Stimulated activated CD4-positive, alpha-beta T cell treated with anti-CD3 and anti-CD28 coated beads, TNF-alpha, amount 100 ng/mL, for 4 hours (primary cell): ENCODE data around the gene NT5C1B.
"Not testable (repeated sequence)": the region's sequence is repeated elsewhere in the genome, so short reads cannot be mapped to it uniquely, and the experiment has no call there.

Experiments used
- DNase-seq, 3 experiments: peaks; one replicate each; pipeline ENCODE4 v3.0.0-alpha.2; 2020; ENCODE audit warnings: low read depth in 3 of 3

The NT5C1B gene

DNA sequence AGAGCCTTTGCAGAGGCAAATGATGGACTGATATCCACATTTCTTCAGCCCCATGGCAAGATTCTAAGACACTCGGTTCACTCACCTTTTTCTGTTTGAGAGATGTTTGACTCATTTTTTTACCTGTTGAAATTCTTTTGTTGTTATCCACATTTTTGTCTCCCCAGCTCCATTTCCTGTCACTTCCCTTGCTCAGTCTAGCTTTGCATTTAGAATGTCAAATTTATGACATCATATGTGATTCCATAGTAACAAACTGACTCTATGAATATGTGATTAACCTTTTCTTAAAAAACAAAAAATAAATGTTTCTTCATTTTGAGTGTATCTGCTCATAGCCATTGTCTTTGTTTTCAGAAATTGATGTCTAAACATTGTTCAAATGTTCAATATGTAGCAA is at the start of gene NT5C1B:
NT5C1B (minus strand) TSS at position 216 of the 400 bp plus-strand sequence; CDS start at position 115, 101 bp downstream.
- DNase-seq = no peak

DNA sequence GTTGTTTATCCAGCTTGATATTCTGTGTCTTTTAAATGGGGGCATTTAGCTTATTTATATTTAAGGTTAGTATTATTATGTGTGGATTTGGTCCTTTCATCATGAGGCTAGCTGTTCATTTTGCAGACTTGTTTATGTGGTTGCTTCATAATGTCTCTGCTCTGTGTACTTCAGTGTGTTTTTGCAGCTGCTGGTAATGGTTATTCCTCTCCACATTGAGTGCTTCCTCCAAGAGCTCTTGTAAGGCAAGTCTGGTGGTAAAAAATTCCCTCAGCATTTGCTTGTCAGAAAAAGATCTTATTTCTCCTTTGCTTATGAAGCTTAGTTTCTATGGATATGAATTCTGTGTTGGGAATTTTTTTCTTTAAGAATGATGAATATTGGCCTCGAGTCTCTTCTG is 47.8 kb upstream of the NT5C1B start:
- no peak for DNase-seq

DNA sequence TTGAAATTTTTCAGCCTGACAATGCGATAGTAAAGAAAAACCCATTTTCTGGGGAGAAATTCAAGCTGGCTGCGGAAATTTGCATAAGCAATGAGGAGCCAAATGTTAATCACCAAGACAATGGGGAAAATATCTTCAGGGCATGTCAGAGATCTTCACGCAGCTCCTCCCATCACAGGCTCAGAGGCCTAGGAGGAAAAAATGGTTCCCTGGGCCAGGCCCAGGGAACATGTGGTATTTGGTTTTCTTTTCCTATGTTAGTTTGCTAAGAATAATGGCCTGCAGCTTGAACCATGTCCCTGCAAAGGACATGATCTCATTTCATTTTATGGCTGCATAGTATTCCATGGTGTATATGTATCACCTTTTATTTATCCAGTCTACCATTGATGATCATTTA is 43.3 kb upstream of the NT5C1B start:
- DNase-seq = not testable (repeated sequence)

DNA sequence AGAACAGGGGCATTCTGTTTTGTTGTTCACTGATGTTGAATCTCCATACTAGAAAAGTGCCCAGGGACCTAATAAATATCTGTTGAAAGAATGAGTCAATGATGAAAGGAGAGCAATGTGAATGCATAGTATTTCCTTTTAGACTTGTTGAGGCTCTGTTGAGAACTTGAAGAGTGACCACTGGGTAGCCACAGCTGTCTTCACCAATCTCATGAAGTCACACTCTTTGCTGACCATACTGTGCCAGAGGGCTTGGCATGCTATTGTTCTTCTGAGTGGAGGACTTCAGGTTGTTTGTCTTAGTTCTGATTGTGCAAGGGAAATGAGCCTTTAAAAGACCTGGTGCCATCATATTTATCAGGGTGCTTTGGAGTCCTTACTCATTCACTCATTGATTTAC is 41.6 kb upstream of the NT5C1B start:
- DNase-seq = no peak

DNA sequence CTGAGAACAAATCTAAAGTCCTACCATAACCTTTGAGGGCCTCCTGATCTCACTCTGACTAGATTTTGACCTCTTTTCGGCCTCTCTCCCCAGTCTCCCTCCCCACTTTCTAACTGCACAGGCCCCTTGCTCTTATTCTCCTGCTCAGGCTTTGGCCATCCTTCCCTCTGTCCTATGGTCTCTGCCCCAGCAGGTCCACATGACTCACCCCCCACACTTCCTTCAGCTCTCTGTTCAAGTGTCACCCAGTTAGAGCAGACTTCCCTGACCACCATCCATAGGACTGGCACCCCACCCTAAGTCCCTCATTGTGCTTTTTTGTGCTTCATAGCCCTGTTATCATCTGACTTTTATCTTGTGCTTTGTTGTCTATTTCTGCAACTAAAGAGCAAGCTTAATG is 41.2 kb upstream of the NT5C1B start:
- no peak for DNase-seq

DNA sequence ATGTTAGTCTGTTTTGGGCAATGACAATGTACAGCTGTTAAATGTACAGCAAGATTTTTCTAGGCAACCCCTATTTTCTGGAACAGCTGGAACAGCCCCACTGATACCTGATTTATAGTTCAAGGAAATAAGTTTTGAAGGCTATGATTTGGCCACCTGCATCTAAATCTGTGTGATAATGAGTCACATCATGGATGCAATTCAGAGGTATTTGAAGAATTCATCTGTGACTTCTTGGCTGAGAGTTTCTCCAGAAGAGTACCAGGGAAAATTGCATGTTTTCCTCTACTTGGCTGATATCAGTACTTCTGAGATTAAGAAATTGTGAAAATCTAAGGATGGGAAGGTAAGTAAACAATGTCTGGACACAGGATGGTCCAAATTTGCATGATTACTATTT is 40.7 kb upstream of the NT5C1B start:
- DNase-seq = no peak

DNA sequence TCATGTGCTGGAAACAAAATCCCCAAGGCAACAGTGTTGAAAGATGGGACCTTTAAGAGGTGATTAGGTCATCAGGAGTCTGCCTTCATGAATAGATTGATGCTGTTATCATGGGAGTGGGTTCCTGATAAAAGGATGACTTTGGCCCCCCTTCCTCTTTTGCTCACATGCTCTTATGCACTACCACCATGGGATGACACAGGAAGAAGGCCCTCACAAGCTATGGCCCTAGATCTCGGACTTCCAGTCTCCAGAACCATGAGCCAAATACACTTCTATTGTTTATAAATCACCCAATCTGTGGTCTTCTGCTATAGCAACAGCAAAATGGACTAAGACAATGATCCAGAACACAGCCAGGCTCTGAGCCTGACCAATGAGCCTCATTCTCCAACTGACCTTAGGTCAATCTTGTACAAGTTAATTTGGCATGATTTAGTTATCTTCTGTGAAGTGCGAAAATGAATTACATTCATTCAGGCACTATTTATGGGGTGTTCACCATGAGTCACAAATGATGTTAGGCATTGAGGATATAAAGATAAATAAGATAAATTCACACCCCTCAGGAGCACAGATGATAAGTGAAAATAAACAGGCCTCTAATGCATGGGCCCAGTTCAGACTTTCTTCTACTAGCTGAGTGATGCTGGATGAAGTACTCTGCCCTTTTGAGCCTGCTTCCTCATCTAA is 37.7 kb upstream of the NT5C1B start:
- no peak for DNase-seq

DNA sequence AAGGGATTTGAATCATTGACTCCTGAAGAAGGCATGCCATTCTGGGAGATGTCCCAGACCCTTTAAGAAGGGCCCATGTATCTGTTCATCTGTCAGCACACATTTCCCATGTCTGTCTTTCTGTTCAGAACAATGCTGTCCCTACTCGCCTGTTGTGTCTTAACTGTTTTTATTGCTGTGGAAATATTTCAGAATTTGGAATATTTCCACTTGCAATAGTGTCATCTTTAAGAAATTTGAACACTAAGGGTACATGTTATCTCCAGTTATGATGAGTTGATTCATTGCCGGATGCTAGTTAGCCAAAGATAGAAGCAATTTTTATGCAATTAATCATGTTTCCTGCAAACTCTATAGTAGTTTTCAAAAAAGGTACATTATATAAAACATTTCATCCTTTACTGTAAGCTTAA is 36.9 kb upstream of the NT5C1B start:
- DNase-seq = no peak

DNA sequence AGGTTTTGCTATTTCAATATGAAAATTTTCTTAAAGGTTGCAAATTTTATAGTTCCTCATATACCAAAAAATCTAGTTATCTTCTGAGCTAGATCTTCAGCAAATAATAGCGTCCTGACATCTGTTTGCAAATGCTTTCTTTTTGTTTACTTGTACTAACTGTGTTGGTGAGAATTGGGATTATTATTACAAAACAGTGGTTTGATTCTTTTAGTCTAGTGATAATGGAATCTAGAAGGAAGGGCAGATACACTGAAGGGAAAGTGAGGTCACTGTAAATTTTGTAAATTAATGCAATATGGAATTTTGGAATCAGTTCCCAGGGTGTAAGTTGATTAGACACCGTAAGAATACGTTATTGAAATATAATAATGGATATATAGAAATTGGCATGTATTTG is 36.2 kb upstream of the NT5C1B start:
- DNase-seq = no peak

DNA sequence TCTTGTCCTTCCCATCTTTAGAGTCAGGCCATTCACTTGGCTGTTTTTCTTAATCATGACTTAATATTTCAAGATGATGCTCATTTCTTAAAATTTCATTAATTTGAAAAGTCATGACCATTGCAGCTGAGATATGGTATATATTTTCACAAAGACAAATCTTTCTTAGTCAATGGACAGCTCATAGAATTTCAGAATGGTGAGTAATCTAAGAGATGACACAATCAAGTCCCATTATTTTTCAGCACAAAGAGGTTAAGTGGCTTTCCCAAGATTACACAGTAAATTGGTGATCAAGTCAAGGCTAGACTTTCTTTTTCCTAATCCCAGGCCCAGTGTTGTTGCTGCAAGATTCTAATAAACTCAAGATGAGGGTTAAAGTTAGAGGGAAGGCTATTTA is 34.4 kb upstream of the NT5C1B start:
- no peak for DNase-seq

DNA sequence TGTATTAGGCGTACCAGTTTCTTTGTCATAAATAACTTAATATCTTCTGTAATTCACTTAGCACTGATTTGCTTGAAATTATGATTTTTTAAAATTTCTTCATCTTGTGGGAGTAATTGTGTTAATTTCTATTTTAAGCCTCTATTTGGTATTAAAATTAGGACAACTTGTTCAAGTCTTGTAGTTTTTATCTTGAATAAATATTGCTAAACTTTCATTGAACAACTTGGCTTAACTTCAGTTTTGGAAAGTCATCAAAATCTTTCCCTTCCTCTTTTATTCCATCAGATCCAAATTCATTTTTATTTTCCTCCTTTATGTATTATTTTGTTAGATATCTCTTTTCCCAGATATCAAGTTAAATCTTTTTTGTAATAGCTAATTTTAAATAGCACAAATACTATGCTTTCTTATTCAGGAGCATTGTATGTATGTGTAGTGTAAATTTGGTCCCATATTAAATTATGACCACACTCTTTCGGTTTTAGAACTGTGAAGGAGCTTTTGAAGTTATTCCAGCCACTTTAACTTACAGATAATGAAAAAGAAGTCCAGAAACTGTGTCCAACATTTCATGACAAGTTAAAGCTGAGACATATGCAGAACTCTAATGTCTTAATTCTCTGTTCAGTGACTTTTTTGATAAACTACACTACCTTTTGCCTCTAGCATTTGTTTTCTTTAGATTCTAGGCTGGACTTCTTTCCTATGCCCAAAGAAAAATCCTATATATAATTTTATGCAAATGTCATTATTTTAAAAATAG is 31.7 kb upstream of the NT5C1B start:
- DNase-seq = no peak

DNA sequence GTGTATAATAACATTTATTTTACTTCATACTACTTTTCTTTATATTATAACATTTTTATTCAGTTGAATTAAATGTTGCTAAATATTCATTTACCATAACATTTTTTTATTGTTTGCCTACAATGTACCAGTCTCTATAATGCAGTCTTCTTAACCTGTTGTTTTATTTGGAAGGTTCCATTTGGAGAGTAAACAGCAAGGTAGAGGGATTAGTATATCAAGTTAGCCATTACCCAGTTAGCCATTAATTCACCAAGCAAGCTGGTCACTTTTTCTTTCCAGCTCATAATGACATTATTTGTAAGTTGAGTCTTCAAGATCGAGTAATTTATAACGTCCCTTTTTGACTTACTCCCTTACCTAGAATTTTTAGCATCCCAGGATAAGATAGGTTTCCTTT is 29.7 kb upstream of the NT5C1B start:
- no peak for DNase-seq

DNA sequence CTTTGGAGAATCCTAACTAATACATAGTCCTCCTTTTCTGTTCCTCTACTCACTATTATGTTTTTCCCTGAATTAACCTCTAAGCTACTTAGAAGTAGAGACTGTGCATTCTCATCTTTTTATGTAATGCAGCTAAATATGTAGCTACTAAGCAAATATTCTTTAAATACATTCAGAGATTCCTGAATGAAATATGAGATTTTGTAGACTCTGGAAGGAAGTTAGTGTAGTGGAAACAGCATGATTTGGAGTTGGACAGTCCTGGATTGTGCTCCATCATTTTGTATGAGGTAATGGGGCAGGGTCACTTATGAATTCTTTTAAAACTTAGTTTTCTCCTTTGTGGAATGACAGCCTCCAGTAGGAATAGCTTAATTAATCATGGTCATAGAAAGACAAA is 24.7 kb upstream of the NT5C1B start:
- no peak for DNase-seq

DNA sequence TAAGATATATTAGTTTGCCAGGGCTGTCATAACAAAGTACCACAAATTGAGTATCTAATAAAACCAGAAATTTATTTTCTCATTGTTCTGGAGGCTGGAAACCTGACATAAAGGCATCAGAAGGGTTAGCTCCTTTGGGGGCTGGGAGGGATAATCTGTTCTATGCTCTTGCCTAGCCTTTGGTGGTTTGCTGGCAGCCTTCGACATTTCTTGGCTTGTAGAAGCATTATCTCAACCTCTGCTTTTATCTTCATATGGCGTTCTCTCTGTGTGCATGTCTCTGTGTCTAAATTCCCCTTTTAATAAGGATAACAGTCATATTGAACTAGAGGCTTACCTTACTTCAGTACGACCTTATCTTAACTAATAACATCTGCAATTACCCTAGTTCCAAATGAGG is 22.8 kb upstream of the NT5C1B start:
- DNase-seq = no peak

DNA sequence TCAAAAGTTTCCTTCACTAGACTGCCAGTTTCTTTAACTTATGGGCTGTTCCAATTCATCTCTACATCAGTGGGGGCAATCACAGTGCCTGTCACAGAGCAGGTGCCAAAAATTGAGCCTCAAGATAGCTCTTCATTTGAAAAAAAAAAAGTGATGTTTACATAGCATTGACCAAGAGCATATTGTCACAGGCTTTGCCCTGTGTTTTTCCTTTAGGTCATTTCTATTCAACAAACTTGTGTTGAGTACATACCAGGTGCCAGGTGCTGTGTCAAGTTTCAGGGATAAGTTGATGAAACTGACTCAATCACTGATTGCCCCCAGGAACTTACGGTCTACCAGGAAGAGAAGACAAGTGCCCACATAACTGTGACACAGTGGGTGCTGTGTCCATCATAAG is 22.2 kb upstream of the NT5C1B start:
- no peak for DNase-seq

DNA sequence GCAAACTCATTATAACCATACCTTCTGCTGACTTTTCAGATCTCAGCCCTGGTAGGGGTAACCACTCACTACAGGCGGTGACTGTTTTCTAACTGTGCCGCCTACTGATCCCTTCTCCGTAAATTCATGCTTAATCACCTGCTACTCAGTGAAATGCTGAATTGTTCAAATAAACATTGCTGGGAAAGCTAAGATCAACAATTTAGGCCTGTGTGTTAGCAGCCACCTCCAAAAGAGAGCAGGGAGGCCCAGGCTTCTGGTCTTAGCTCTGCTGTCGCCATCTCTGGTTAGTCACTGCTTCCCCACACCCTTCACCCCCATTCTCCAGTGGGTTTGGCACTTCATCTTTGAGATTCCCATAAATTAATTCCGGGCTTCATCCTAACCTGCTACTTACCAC is 21.8 kb upstream of the NT5C1B start:
- DNase-seq = no peak

DNA sequence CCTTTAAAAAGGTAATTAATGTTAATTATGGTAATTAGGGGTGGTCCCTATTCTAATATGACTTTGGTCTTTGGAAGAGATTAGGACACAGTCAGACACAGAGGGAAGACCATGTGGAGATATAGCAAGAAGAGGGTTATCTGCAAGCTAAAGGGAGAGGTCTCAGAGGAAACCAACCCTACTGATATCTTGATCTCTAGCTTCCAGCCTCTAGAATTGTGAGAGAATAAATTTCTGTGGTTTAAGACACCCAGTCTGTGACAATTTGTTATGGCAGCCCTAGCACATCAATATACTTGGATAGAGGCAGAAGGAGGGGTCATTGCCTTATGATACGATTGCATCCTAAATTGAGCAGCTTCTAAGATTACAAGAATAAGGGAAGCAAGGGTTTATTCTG is 21.3 kb upstream of the NT5C1B start:
- no peak for DNase-seq

DNA sequence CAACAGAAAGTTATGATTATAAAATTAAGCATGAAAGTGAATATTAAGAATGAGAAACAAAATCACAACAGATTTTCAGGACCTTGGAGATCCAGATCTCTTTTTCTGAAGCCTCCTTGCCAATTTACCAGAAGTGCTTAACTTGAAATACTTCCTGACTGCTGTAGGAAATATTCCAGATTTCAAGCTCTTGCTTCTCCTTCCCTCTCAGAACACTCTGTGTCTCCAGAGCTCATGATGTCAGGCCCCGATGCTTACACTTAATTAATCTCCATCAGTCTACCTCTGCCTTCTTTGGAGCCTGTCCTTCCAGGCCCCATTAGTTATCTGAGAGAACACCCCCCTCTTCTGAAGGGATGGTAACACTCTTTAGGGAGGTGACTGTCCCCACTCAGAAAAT is 20.7 kb upstream of the NT5C1B start:
- no peak for DNase-seq

DNA sequence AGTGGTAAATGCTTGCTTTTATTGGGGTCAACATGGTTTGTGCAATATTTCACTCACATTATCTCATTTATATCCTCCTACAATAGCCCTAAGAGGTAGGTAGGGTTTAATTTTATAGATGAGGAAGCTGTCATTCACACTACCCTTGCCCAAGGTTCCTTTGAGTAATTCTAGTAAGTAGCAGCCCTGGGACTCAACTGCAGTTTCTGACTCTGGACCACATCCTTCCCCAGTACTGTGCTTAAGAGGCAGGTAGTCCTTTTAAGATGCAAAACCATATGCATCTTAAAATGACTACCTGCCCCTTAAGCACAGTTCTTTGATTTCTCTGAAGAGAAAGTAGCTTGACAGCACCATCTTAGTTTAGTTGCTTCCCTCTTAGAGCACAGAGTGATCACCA is 15.7 kb upstream of the NT5C1B start:
- no peak for DNase-seq

DNA sequence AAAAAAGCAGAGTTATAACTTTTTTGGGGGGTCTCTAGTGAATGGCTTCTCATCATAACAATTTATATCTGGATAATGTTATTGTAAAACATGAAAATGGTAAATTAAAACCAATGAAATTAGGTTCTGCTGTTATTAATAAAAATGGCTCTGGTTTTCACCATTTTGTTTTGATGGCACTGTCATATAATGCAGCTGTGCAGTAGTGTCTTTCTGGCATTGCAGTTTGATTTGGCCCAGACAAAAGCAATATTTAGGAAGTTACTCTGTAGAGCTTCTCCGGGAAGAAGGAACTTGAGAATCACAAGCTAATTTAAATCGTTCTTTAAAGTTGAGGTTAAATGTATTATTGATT is 15.1 kb upstream of the NT5C1B start:
- no peak for DNase-seq

DNA sequence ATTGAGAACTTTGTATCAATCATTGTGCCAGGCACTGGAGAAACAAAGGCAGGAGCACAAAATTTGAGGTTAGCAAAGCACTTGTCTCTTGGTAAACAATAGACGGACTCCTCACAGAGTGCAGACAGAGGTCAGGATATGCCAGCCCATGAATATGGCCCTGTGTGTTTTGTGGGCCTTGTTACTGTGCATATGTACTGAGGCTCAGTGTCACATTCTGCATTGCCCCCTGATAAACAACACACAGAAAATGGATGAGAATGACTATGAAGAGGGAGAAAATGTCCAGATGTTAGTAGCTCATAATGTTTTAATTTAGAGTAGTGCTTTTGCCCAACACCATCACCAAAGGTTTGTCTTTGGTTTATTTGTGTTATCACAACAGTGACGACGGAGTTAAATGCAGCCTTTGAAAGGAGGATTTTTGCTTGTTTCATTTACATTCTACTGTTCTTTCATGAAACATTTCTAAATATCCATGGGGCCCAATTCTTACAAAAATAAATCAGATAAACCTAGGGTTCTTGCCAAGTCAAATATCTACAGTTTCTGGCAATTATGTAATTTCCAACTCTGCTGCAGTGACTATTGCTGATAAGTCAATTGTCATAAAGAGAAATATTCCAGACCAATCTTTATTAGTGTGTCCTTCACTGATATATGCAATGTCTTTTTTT is 14.6 kb upstream of the NT5C1B start:
- no peak for DNase-seq

DNA sequence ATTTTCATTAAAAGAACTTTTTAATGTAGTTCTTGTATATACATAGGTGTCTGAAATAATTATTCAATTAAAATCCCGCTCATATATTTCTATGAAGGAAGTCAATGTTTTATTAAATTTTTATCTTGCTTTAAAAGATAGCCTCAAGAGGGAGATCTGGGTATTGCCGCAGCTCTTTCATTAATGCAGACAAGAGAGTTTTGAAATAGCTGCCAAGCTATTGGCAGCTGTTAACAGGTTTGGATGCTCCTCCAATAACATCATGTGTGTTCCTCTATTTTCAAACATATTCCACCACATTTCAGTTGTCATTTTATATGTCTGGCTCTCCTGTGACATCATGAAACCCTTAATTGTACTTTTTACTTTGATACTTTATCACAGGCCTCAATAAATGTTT is 12.9 kb upstream of the NT5C1B start:
- no peak for DNase-seq

DNA sequence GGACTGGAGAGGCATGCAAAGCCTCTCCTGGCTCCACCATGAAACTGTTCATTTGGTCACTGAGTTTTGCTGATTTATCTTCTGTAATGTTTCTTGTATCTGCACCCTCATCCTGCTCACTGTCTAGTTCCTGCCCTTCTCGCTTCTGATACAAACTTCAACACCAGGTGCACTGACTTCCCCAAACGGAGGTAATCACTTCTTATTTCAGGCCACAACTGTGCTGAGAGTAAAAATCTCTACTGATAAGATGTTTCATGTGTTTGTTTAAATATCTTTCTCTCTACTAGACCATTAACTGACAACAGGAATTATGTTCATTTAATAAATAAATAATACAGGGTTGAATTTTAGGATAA is 10.9 kb upstream of the NT5C1B start:
- no peak for DNase-seq
